ENCODE results near the gene AREL1.

Gene AREL1

DNA sequence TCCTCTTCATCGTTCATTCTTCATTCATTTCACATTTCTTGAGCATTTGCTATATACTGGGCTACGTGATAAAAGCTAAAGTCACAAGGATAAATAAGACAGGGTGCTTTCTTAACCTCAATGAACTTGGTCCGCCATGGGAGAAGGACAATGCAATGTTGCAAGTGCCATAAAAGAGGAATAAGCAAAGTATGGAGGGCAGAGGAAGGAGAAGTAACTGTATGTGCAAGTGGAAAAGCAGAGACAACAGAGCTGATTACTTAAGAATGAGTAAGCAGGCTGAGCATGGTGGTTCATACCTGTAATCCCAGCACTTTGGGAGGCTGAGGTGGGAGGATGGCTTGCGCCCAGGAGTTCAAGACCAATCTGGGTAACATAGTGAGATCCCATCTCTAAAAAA lies 14.4 kb downstream of the AREL1 start:
- no peak for DNase-seq (ENCODE audit: low read depth, low spot score)
- H3K4me3 ChIP-seq (ENCODE audit: low read depth, low read length) = no peak overlapping the region
- TF ChIP-seq, protein P1, sequence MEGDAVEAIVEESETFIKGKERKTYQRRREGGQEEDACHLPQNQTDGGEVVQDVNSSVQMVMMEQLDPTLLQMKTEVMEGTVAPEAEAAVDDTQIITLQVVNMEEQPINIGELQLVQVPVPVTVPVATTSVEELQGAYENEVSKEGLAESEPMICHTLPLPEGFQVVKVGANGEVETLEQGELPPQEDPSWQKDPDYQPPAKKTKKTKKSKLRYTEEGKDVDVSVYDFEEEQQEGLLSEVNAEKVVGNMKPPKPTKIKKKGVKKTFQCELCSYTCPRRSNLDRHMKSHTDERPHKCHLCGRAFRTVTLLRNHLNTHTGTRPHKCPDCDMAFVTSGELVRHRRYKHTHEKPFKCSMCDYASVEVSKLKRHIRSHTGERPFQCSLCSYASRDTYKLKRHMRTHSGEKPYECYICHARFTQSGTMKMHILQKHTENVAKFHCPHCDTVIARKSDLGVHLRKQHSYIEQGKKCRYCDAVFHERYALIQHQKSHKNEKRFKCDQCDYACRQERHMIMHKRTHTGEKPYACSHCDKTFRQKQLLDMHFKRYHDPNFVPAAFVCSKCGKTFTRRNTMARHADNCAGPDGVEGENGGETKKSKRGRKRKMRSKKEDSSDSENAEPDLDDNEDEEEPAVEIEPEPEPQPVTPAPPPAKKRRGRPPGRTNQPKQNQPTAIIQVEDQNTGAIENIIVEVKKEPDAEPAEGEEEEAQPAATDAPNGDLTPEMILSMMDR (IDR thresholded peaks at IDR 0.05; ENCODE audit: low read depth, low read length) = no peak
- in situ Hi-C loops (cut with HindIII; ENCODE audit: low sequenced_read_pairs) = no loop called here

DNA sequence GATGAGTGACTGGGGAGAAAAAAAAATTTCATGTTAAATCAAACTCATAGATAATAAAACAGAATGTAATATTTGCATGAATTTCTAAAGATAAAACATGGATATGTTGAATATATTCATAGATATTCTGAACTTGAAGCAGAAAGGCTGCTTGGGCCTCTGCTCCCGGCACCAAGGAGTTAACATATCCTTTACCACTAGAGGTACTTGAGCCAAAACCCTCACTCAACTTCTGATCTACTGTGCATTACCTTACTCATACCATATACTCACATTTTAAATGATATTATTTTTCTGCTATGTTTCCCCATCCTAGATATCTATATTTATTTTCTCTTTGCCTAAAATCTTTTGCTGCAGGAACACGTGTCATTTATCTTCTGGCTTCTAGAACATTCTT lies 14.9 kb downstream of the AREL1 start:
- TF ChIP-seq, protein P1 (IDR thresholded peaks at IDR 0.05; ENCODE audit: low read depth, low read length) = no peak
- in situ Hi-C loops (cut with HindIII; ENCODE audit: low sequenced_read_pairs) = no loop called here
- no peak for DNase-seq (ENCODE audit: low read depth, low spot score)
- no peak overlapping the region for H3K4me3 ChIP-seq (ENCODE audit: low read depth, low read length)

DNA sequence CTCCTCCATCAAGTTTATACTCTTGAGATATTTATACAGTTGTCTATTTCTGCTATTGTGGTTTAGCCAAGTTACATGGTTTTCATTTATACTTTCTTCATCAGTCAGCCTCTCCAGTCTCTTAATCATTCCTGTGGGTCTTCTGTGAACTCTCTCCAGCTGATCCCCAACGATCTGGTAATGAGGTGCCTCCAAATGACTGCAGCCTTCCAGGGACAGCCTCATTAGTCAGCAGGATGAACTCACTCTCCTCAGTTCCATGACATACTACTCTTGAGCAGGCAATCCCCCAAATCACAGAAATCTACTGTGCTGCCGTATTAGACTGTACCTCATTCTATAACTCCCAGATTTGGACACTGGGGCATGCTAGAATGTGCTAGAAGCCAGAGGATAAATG lies 15.3 kb downstream of the AREL1 start:
- in situ Hi-C loops (cut with HindIII; ENCODE audit: low sequenced_read_pairs) = no loop called here
- no peak overlapping the region for H3K4me3 ChIP-seq (ENCODE audit: low read depth, low read length)
- DNase-seq (ENCODE audit: low read depth, low spot score) = peak; percentile 54
- TF ChIP-seq, protein P1 (IDR thresholded peaks at IDR 0.05; ENCODE audit: low read depth, low read length) = no peak

DNA sequence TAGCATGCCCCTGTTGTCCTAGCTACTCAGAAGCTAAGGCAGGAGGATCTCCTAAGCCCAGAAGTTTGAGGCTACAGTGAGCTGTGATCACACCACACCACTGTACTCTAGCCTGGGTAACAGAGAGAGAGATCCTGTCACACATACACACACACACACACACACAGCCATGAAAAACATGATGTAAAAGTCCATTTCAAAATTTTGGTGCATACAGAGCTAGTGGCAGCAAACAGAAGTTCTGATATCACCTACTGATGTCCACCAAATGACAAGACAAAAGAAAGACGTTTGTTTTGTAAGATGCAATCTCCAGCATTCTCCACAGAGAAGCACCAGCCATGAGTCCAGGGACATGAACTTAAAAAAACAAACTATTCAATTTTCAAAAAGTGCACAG lies 15.9 kb downstream of the AREL1 start:
- in situ Hi-C loops (cut with HindIII; ENCODE audit: low sequenced_read_pairs) = no loop called here
- H3K4me3 ChIP-seq (ENCODE audit: low read depth, low read length) = no peak overlapping the region
- TF ChIP-seq, protein P1 (IDR thresholded peaks at IDR 0.05; ENCODE audit: low read depth, low read length) = no peak

DNA sequence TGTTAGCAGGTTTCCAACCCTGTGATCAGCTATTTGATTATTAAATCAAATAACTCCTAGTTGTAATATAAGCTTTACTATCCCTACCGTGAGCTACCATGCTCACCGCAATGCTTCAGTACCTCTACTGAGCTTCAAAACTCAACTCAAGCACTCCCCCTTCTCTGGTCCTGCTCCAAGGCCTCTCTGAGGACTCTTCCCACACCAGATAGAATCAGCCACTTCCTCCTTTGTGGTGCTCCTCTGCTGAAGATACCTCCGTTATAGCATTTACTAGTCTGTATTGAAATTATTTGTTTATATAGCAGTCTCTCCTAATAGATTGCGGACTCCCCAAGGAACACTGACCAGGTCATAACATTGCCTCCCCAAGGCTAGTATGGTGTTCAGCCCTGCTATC lies 17.5 kb downstream of the AREL1 start:
- TF ChIP-seq, protein P1 (IDR thresholded peaks at IDR 0.05; ENCODE audit: low read depth, low read length) = no peak
- in situ Hi-C loops (cut with HindIII; ENCODE audit: low sequenced_read_pairs) = no loop called here
- H3K4me3 ChIP-seq (ENCODE audit: low read depth, low read length) = no peak overlapping the region
- no peak for DNase-seq (ENCODE audit: low read depth, low spot score)

More for the DNA sequence above, 15.9 kb downstream of the AREL1 start:
- no peak for DNase-seq (ENCODE audit: low read depth, low spot score)

DNA sequence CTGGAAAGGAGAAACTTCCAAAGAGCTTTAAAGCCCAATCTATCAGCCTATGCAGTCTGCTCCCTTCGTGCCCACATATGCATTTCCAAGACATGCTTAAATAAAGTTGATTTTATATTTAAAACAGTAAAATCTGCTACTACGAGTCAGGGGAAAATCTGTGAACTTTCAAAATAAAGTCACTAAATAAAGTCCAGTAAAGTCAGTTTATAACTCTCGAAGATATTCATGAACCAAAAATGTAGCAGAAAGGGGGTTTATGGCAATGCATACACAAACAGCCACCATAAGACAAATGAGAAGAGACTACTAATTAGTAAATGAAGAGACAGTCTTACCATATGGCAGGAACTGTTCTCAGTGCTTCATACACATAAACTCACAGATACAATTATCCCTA lies 19.7 kb downstream of the AREL1 start:
- no peak overlapping the region for H3K4me3 ChIP-seq (ENCODE audit: low read depth, low read length)
- DNase-seq (ENCODE audit: low read depth, low spot score) = no peak
- in situ Hi-C loops (cut with HindIII; ENCODE audit: low sequenced_read_pairs) = no loop called here
- TF ChIP-seq, protein P1 (IDR thresholded peaks at IDR 0.05; ENCODE audit: low read depth, low read length) = no peak

DNA sequence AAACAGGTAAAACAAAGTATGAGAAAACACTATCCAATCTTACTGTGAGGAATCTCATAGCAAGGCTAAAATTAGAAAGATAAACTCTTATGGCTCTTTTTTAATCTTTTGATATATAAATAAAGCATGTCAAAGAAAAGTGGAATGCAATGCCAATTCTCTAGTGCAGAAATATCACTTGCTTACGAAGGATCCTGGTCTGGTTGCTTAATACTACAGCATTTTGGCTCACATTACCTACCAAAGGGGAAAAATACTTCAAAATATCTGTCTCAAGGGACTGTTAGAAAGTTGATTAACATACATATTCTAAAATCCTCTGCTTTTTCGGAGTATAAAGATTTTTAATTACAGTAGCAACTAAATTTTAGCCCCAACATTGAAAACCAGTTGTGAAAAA lies 21.4 kb downstream of the AREL1 start:
- DNase-seq (ENCODE audit: low read depth, low spot score) = no peak
- in situ Hi-C loops (cut with HindIII; ENCODE audit: low sequenced_read_pairs) = no loop called here
- TF ChIP-seq, protein P1 (IDR thresholded peaks at IDR 0.05; ENCODE audit: low read depth, low read length) = no peak

More for the DNA sequence above, 21.4 kb downstream of the AREL1 start:
- H3K4me3 ChIP-seq (ENCODE audit: low read depth, low read length) = no peak overlapping the region

All from astrocyte of the spinal cord (primary cell).